RWPE1 (cell line): ENCODE measurements around the gene NDUFB10.

ENCODE experiments used
- CTCF ChIA-PET: fragments of 350-600 bp; sonication (Branson Sonifier 250); formaldehyde crosslinking; extraction: SDS; loops from one replicate; lab custom pipeline; 2021; lab: Yijun Ruan, JAX
- POLR2A ChIA-PET: fragments of 400-600 bp; formaldehyde crosslinking; extraction: SDS; loops from one replicate; lab custom pipeline; 2020; ENCODE audit warnings: antibody characterized with exemption; ENCODE audit not compliant: low non-redundant PET; lab: Yijun Ruan, JAX
- DNase-seq: peaks from one replicate; pipeline ENCODE4 v3.0.0; 2012; ENCODE audit warnings: low spot score
- H3K27ac ChIP-seq: fragments of 450-650 bp; 2 replicates; pipeline ENCODE4 v1.5.1; 2017
- CTCF ChIP-seq: fragments of 450-650 bp; conservative IDR thresholded peaks from 2 replicates; pipeline ENCODE4 v1.5.1; 2017; ENCODE audit warnings: low read depth, mild to moderate bottlenecking

NDUFB10 gene

GRCh38 chr16:1945559-1946391 is 13.6 kb upstream of the NDUFB10 start:
- POLR2A ChIA-PET = interaction anchor here (0.6 kb wide), 1 partner anchor 16 kb away, joined by 3 read pairs; no protein-coding TSS in a partner anchor

GRCh38 chr16:1946495-1947368 is 12.6 kb upstream of the NDUFB10 start:
- ChIA-PET POLR2A (no interaction called here), CTCF (interaction anchor here (0.5 to 0.6 kb wide), 2 partner anchors 50 to 269 kb away, joined by 3 to 6 read pairs; no protein-coding TSS in a partner anchor)
- no peak overlapping the region for H3K27ac ChIP-seq
- DNase-seq = no peak
- no peak for TF ChIP-seq CTCF

More at GRCh38 chr16:1945559-1946391, 13.6 kb upstream of the NDUFB10 start:
- H3K27ac ChIP-seq = no peak overlapping the region
- no peak for DNase-seq
- TF ChIP-seq CTCF = no peak
- CTCF ChIA-PET = interaction anchor here (0.5 kb wide), 1 partner anchor 51 kb away, joined by 6 read pairs; no protein-coding TSS in a partner anchor

GRCh38 chr16:1947369-1947670 is 12.0 kb upstream of the NDUFB10 start:
- no peak overlapping the region for H3K27ac ChIP-seq
- ChIA-PET POLR2A (no interaction called here), CTCF (interaction anchor here (0.6 kb wide), 1 partner anchor 268 kb away, joined by 3 read pairs; no protein-coding TSS in a partner anchor)
- no peak for DNase-seq
- no peak for TF ChIP-seq CTCF

GRCh38 chr16:1949507-1949906 is 9.8 kb upstream of the NDUFB10 start:
- TF ChIP-seq CTCF = no peak
- H3K27ac ChIP-seq = no peak overlapping the region
- ChIA-PET POLR2A (no interaction called here), CTCF (interaction anchor here (0.6 kb wide), 1 partner anchor 58 kb away, joined by 3 read pairs; no protein-coding TSS in a partner anchor)
- no peak for DNase-seq

GRCh38 chr16:1950047-1950446 is 9.3 kb upstream of the NDUFB10 start:
- POLR2A ChIA-PET = no interaction called here
- peak overlapping the region; percentile 45 for H3K27ac ChIP-seq
- CTCF ChIA-PET = interaction anchor here (0.6 kb wide), 1 partner anchor 88 kb away, joined by 3 read pairs; no protein-coding TSS in a partner anchor
- DNase-seq = no peak
- no peak for TF ChIP-seq CTCF

- peak overlapping the region; percentile 45 for H3K27ac ChIP-seq
- no peak for TF ChIP-seq CTCF
- no peak for DNase-seq
- CTCF ChIA-PET = interaction anchor here (0.6 kb wide), 1 partner anchor 89 kb away, joined by 3 read pairs; no protein-coding TSS in a partner anchor
- POLR2A ChIA-PET = no interaction called here
Observed at GRCh38 chr16:1950559-1950958, 8.8 kb upstream of the NDUFB10 start.
